Spleen (tissue), 11 donors: ENCODE measurements around the gene ARF6. TPM values are rescaled to one million over a fixed set of nuclear protein-coding genes. Genes with fewer than 3 reads are reported as not detected.
A peak's percentile ranks its signal among the peaks of the same experiment; 100 is the strongest.

Source experiments
- DNase-seq: peaks from one replicate; pipeline ENCODE4 v3.0.0-alpha.2; 2020
- H3K27ac ChIP-seq, 8 donors: fragments of 200-600 bp; sonication (generic) in 7 of 8; 1 replicate in 4 of 8; 2 replicates in 4 of 8; pipeline versions ENCODE4 v1.5.0 to v1.8.0; 2016 to 2021; ENCODE audit warnings: inconsistent platforms in 4 of 8, mild to moderate bottlenecking in 4 of 8, moderate library complexity in 1 of 8
- H3K27me3 ChIP-seq, 7 donors: fragments of 200-600 bp; sonication (generic) in 6 of 7; replicated peaks in 1 of 7; 1 replicate in 4 of 7; 2 replicates in 3 of 7; pipeline versions ENCODE4 v1.5.0 to v1.8.0; 2016 to 2021; ENCODE audit warnings: inconsistent platforms in 3 of 7, mild to moderate bottlenecking in 1 of 7
- H3K36me3 ChIP-seq, 6 donors: fragments of 200-600 bp; sonication (generic) in 5 of 6; 1 replicate in 4 of 6; 2 replicates in 2 of 6; pipeline versions ENCODE4 v1.5.0 to v1.8.0; 2016 to 2021; ENCODE audit warnings: inconsistent platforms in 2 of 6
- H3K4me1 ChIP-seq, 6 donors: fragments of 200-600 bp; sonication (generic) in 5 of 6; 1 replicate in 3 of 6; 2 replicates in 3 of 6; pipeline versions ENCODE4 v1.5.0 to v1.8.0; 2016 to 2021; ENCODE audit warnings: inconsistent platforms in 3 of 6
- H3K4me3 ChIP-seq, 8 donors: fragments of 200-600 bp; sonication (generic) in 7 of 8; 1 replicate in 4 of 8; 2 replicates in 4 of 8; pipeline versions ENCODE4 v1.5.0 to v1.8.0; 2016 to 2021; ENCODE audit warnings: inconsistent platforms in 4 of 8, mild to moderate bottlenecking in 4 of 8, moderate library complexity in 2 of 8
- H3K9me3 ChIP-seq, 8 donors: fragments of 200-600 bp; sonication (generic) in 7 of 8; 1 replicate in 4 of 8; 2 replicates in 4 of 8; pipeline versions ENCODE4 v1.5.0 to v1.8.0; 2016 to 2021; ENCODE audit warnings: inconsistent platforms in 4 of 8
- CTCF ChIP-seq, 11 experiments: fragments of 200-600 bp in 7 of 11; fragments of 450-650 bp in 4 of 11; sonication (generic) in 4 of 11; IDR thresholded peaks in 8 of 11; conservative IDR thresholded peaks in 3 of 11; 1 replicate in 7 of 11; 2 replicates in 4 of 11; pipeline versions ENCODE4 v1.4.0 to v1.8.0; 2016 to 2021; ENCODE audit warnings: antibody characterized with exemption in 11 of 11, inconsistent platforms in 4 of 11, mild to moderate bottlenecking in 1 of 11
- POLR2A ChIP-seq, 3 donors: fragments of 450-650 bp; IDR thresholded peaks; one replicate each; pipeline ENCODE4 v1.5.1; 2017; ENCODE audit warnings: antibody characterized with exemption in 3 of 3, mild to moderate bottlenecking in 1 of 3
- POLR2AphosphoS5 ChIP-seq, 3 donors: sonication (generic); formaldehyde crosslinking; IDR thresholded peaks; one replicate each; pipeline ENCODE4 v1.5.1; 2017; ENCODE audit warnings: antibody characterized with exemption in 3 of 3
- WGBS, 5 donors: extraction: QIAGEN DNeasy Blood & Tissue Kit in 3 of 5; methylation state at CpG; one replicate each; pipeline versions ENCODE4 v1.1.5 to v1.1.7; 2013 to 2018; 5-methylcytosine and 5-hydroxymethylcytosine counted together
- intact Hi-C: fragments of 100-400 bp; cut with DNase I; formaldehyde crosslinking; loops from one replicate; pipeline ENCODE4 v1.15.0; 2023; ENCODE audit warnings: low total_unique reads
- polyA plus RNA-seq, 3 donors: library from polyadenylated mRNA; stranded (reverse); fragments of 200-250 nt; gene quantifications; one replicate each; pipeline ENCODE4 v1.2.1, GENCODE V29; 2013
- total RNA-seq, 7 donors: library from RNA; depleted of rRNA in 3 of 7; stranded (reverse); fragments of >200 nt in 3 of 7; fragmentation: NEBNext Ultra II Directional in 4 of 7; extraction: Animal tissue kit (Norgen Biotek cat#: 25700) in 4 of 7; gene quantifications; one replicate each; pipeline versions ENCODE4 v1.1.0 to v1.2.1, GENCODE V29; 2016 to 2021
- donor health status: healthy with polysubstance abuse.
- donor health status: DM: no; HTN: no; CAD: no; lungs with moderate emphysema.
- donor health status: DM: no; HTN: no; CAD: no.
- donor health status: Bipolar disorder and iron deficiency.
- donor health status: healthy.
- donor health status: DM: no; HTN: no; CAD: no.
- donor health status: DM: yes; HTN: yes; CAD: no.

Gene ARF6
- total and polyA plus RNA-seq, 10 donors: 39.0 to 89.1 (median 76.6) TPM

GRCh38 chr14:49896966-49897365 lies 4.1 kb downstream of the ARF6 start:
- peak overlapping the region; percentile 63 to 100 (median 100) for H3K27ac ChIP-seq
- H3K4me1 ChIP-seq: peaks cover 22 to 71% (median 57%) of the 10 kb centered on the region in 6 donors
- 30 to 45% (median 40%) methylated on average over 5 of the region's 5 CpGs for WGBS, 5 donors
- no peaks in the 10 kb centered on the region for H3K27me3 ChIP-seq
- peaks cover 0 to 32% (median 0%) of the 10 kb centered on the region in 6 donors for H3K36me3 ChIP-seq
- intact Hi-C loops: no loop called here
- DNase-seq: no peak
- H3K4me3 ChIP-seq: peak overlapping the region in 6 of 8 donors; percentile 3 to 88 (median 80)
- no peak for TF ChIP-seq POLR2AphosphoS5 (IDR thresholded peaks at IDR 0.05)
- no peak for TF ChIP-seq POLR2A (IDR thresholded peaks at IDR 0.05)
- no peak for TF ChIP-seq CTCF (IDR thresholded peaks at IDR 0.05 in 8 of 11, conservative IDR thresholded peaks at IDR 0.05 in 3 of 11)
- H3K9me3 ChIP-seq: no peaks in the 10 kb centered on the region

GRCh38 chr14:49897414-49897813 lies 4.5 kb downstream of the ARF6 start:
- H3K27ac ChIP-seq: peak overlapping the region in 7 of 8 donors; percentile 77 to 100 (median 100)
- H3K36me3 ChIP-seq: peaks cover 0 to 32% (median 0%) of the 10 kb centered on the region in 6 donors
- H3K4me3 ChIP-seq: peak overlapping the region in 6 of 8 donors; percentile 3 to 88 (median 80)
- H3K27me3 ChIP-seq: no peaks in the 10 kb centered on the region
- no peak for TF ChIP-seq POLR2AphosphoS5 (IDR thresholded peaks at IDR 0.05)
- no peak for TF ChIP-seq POLR2A (IDR thresholded peaks at IDR 0.05)
- no peak for TF ChIP-seq CTCF (IDR thresholded peaks at IDR 0.05 in 8 of 11, conservative IDR thresholded peaks at IDR 0.05 in 3 of 11)
- H3K9me3 ChIP-seq: no peaks in the 10 kb centered on the region
- H3K4me1 ChIP-seq: peaks cover 21 to 66% (median 54%) of the 10 kb centered on the region in 6 donors
- WGBS, 5 donors: 31 to 51% (median 43%) methylated on average over 1 of the region's 1 CpG
- DNase-seq: no peak
- intact Hi-C loops: no loop called here

- Histone ChIP-seq H3K27me3 (no peaks in the 10 kb centered on the region), H3K4me1 (peaks cover 21 to 66% (median 54%) of the 10 kb centered on the region in 6 donors), H3K36me3 (peaks cover 0 to 32% (median 0%) of the 10 kb centered on the region in 6 donors), H3K27ac (peak overlapping the region in 7 of 8 donors; percentile 77 to 100 (median 100)), H3K4me3 (peak overlapping the region in 4 of 8 donors; percentile 0 to 86 (median 54)), H3K9me3 (no peaks in the 10 kb centered on the region)
- TF ChIP-seq POLR2AphosphoS5 (IDR thresholded peaks at IDR 0.05): no peak
- TF ChIP-seq POLR2A (IDR thresholded peaks at IDR 0.05): no peak
- no peak for TF ChIP-seq CTCF (IDR thresholded peaks at IDR 0.05 in 8 of 11, conservative IDR thresholded peaks at IDR 0.05 in 3 of 11)
- DNase-seq: no peak
- intact Hi-C loops: no loop called here
- WGBS, 5 donors: 66 to 97% (median 83%) methylated on average over 1 of the region's 1 CpG
Observed at GRCh38 chr14:49897965-49898364, 5.1 kb downstream of the ARF6 start.

- intact Hi-C loops: no loop called here
- H3K9me3 ChIP-seq: no peaks in the 10 kb centered on the region
- no peak for DNase-seq
Observed at GRCh38 chr14:49898485-49898884, 5.6 kb downstream of the ARF6 start.

More at GRCh38 chr14:49898485-49898884, 5.6 kb downstream of the ARF6 start:
- 56 to 80% (median 75%) methylated on average over 2 of the region's 2 CpGs for WGBS, 5 donors
- Histone ChIP-seq H3K4me3 (peak overlapping the region in 3 of 8 donors; percentile 0 to 86 (median 26)), H3K36me3 (peaks cover 0 to 32% (median 0%) of the 10 kb centered on the region in 6 donors), H3K27ac (peak overlapping the region; percentile 66 to 100 (median 100)), H3K27me3 (no peaks in the 10 kb centered on the region), H3K4me1 (peaks cover 21 to 66% (median 54%) of the 10 kb centered on the region in 6 donors)
- TF ChIP-seq POLR2AphosphoS5 (IDR thresholded peaks at IDR 0.05) (no peak), CTCF (IDR thresholded peaks at IDR 0.05 in 8 of 11, conservative IDR thresholded peaks at IDR 0.05 in 3 of 11) (no peak), POLR2A (IDR thresholded peaks at IDR 0.05) (no peak)
